Measurements from ENCODE around the gene AGRP.

AGRP gene

DNA sequence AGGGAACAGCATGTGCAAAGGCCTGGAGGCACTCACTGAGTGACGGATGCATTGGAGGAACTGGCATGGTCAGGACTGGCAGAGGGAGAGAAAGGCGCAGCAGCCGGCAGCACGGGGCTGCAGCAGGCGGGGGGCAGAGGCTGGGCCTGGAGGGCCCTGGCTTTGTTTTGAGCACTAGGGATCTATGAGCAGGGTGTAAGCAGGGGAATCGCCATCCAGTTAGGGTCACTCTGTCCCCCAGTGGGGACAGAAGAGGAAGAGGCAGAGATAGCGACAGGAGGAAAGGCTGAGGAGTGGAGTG lies 38.3 kb downstream of the AGRP start:
- no peak for DNase-seq

DNA sequence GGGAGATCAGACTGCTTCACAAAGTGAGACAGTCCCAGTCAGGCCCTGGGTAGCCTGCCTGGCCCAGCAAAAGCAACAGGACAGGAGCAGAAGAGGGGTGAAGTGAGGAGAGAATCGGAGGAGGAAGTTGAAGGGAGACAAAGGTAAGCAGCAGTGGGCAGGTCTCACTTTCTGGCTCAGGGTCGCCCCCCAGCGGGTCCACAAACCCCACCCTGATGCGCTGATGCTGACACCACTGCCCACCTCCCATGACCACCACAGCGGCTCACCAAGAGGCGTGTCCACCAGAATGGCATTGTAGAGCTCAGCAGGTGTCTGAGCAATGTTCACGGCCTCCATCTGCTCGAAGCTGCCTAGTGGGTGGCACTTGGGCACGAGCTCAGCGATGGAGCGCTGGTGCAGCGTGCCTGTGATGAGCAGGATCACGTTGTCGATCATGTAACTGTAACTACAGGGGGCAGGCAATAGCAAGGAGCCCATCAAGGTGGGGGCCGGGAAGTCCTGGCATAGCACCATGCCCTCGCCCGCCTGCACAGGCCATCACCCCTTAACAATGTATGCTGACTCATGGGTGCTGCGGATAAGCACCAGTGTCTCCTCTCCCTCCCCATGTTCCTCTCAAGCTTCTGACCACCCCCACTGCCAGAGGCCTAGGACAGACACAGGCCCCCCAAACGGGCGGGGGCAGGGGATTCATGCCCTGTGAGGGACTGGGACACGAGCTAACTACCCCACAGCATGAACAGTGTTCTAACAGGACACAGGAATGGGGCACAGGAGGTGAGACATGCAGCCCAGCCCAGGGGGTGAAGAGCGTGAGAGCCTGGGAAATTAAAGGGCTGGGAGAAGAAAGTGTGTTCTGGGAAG lies 38.9 kb downstream of the AGRP start:
- DNase-seq: no peak

DNA sequence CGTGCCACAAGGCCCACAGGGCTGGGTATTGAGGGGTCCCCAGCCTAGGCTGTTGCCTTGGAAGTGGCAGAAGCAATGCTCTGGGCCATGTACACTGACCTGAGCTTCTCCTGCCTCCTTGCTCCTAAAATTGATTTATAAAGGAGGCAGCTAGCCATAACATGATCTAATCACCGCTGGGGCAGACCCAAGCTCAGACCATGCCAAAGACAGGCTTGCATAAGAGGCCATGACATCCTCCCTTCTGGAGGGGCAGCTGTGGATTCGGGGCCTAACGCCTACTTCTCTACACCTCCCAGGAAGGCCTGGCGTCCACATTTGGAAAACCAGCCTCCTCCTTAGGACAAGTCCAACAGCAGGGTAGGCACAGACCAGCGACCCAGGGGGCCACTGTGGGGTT lies 40.1 kb downstream of the AGRP start:
- DNase-seq: no peak

DNA sequence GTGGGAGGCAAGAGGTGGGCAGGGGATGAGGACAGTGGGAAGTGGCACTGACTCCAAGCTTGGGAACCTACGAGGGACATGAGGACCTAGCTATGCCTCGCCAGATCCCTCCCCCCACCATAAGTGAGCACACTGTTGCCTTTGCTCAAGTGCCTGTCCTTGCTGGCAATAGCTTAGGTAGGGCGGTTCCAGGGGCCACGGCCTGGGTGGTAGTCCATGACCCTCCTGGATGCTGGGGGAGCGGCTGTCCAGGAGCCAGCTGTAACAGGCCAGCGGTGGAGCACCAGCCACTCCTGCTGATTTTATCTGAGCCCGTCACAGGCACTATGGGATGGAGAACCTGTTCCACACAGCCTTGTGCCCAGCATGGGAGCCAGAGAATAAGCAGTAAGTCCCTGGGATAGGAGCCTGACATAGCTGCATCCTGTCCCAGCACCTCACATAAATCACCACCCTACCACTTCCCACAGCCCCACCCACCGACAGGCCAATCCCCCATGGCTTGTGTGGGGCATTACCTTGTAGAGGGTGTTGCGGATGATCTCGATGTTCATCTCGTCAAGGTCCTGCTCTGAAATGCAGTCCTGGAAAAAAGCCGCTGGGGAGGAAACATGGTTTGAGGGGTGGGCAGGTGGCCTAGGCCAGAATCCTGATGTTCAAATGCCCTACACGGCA lies 40.6 kb downstream of the AGRP start:
- DNase-seq: no peak

DNA sequence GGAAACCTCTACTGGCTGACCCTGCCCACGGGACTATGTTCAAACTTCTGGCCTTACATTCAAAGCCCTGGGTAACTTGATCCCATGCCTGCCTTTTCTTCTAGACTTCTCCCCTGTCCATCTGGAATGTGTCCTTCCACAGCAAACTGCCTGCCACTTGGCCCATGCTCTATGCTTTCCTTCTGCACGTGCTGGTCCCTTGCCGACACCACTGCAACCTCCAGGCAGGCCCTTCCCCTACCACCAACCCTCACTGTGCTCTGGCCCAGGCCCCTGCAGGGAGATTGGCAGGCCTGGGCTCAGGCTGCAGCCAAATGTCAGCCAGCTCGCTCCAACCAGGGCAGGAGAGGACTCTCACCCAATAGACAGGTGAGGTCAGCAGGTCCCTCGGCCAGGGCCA lies 41.4 kb downstream of the AGRP start:
- no peak for DNase-seq

DNA sequence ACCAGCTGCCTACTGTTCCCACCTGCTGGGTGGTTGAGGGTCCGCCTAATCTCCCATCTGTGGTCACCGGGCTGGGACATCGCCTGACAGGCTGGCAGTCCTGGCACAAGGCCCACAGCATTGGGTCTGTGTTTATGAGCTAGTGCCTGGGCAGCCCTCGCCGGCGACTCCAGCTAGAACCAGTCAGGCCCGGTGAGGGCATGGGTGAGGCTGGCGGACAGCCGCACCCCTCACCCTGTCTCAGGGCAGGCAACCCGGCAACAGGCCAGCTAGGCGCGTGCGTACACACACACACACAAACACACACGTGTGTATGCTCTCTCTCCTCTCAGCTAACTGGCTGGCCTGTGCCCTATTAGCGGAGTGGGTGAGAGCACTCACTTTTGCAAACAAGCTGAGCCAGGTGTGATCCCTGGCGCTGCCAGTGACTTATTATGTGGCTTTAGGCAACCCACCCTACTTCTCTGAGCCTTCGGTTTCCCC lies 42.0 kb downstream of the AGRP start:
- DNase-seq: no peak

DNA sequence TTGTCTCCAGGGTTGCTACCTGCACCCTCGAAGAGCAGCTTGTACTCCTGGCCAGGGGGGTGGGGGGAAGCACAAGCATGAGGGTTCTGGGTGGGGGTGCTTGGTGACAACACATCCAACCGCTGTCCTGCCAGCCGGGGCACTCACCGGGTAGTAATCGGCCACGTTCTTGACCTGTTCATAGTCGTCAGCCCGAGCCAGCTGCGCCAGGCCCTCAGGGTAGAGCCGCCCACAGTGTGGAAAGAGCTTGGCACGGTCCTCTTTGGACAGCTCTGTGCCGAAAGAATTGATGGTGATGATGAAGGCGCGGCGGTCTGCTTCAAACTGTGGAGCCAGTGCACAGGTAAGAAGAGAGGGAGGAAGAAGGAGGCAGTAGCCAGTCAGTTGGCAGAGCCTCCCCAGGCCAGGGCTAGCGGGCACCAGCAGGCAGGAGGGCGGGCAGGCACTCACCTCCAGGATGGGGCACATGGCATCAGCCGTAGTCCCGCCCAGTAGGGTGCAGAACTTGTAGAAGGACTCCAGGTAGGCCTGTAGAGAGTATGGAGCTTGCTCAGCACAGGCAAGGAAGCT lies 44.4 kb downstream of the AGRP start:
- no peak for DNase-seq

DNA sequence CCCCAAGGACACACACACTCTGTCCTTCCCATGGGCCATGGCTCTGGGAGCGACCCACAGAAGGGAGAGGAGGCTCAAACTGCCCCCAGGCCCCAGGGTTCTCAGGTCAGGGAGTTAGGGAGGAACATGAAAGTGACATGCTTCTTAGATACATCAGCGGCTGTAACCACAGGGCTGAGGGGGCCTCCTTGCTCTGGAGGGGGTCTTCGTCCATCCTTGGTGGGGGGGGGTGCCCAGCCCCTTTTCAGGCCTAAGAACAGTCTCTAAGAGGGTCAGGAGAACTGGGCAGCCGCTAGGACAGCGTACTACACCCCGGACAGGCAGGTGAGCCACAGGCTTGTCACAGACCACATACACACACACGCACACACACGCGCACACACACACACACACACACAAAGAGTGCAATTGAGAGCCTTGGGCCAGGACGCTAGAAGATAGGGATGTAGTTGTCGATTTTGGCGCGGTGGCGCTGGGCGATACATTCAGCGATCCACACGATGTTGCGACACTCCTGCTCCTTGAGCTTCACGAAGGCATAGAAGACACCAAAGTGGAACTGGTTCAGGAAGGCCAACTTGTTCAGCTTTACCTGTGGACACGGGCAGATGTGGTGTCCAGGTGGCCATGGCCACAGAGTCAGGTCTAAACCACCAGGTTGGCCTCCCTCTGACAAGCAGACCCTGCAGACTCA lies 45.1 kb downstream of the AGRP start:
- no peak for DNase-seq

DNA sequence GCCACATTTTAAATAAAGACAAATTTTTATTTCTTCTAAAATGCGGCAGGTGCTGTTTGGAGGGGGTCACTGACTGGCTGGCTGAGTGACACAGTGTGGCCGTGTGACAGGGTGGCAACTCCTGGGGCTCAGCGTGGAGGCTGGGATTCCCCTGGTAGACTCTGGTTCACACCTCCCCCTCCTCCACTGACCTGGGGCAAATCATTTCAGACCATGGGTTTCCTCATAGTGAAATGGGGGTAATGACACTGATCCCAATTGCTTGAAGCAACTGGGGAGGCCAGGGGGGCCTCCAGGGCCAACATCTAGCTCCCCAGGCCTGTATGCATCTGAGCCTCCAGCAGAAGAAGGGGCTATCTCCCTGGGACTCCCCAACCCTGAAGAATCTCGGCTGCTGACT lies 45.8 kb downstream of the AGRP start:
- no peak for DNase-seq

DNA sequence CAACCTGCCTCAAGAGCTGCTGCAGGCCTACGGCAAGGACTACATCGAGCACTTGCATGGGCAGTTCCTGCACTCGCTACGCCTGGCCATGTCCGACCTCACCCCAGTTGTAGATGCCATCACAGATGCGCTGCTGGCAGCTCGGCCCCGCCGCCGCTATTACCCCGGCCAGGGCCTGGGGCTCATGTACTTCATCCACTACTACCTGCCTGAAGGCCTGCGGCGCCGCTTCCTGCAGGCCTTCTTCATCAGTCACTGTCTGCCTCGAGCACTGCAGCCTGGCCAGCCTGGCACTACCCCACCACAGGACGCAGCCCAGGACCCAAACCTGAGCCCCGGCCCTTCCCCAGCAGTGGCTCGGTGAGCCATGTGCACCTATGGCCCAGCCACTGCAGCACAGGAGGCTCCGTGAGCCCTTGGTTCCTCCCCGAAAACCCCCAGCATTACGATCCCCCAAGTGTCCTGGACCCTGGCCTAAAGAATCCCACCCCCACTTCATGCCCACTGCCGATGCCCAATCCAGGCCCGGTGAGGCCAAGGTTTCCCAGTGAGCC lies 46.6 kb downstream of the AGRP start:
- no peak for DNase-seq

DNA sequence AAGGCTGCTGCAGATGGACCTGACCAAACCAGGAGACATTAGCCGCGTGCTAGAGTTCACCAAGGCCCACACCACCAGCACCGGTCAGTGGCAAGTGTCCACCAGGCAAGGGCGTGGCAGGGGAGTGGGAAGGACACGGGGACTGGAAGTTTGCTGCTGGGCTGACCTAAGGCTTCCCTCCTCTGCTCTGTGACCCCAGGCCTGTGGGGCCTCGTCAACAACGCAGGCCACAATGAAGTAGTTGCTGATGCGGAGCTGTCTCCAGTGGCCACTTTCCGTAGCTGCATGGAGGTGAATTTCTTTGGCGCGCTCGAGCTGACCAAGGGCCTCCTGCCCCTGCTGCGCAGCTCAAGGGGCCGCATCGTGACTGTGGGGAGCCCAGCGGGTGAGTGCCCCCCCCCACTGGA lies 47.6 kb downstream of the AGRP start:
- DNase-seq: no peak

DNA sequence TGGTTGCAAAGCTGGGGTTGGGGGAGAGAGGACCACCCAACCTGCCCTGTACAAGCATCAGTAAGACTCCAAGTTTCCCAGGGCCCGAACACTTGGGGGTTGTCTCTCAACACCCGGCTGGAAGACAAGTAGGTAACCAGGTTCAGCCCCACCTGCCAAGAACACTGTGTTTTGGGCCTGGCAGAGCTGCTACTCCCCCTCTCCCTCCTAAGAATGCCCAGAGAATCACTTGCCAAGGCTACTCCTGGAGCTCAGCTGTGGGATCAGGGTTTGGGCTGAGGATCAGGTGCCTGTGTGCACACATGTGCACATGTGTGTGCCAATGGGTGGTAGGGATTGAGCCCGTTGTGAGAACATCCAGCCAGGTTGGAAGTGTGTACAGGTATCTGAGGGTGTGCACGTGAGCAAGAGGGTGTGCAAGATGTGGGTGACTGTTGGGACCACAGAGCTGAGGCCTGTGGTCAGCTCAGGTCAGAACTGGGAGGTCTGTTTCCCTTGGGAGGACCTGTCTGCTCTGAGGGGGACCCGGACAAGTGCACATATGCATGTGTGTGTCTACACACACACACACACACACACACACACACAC lies 50.1 kb downstream of the AGRP start:
- DNase-seq: no peak

Data from inflammatory macrophage (primary cell).